HG02678 (cell line): ENCODE measurements around the gene MYH11.
"Not testable (repeated sequence)": the region's sequence is repeated elsewhere in the genome, so short reads cannot be mapped to it uniquely, and the experiment has no call there.

Experiments used
- ATAC-seq: cut with Tn5 transposase; IDR thresholded peaks from one replicate; pipeline ENCODE4 v1.9.1; 2021; ENCODE audit warnings: mild to moderate bottlenecking, moderate library complexity; ENCODE audit not compliant: unreplicated experiment

The MYH11 gene

GRCh38 chr16:15757630-15758251 is 99.1 kb downstream of the MYH11 start:
- ATAC-seq: no peak

GRCh38 chr16:15757077-15757386 is 99.8 kb downstream of the MYH11 start:
- ATAC-seq: no peak

GRCh38 chr16:15754821-15755534 is 101.8 kb downstream of the MYH11 start:
- ATAC-seq: no peak

GRCh38 chr16:15752717-15753488 is 103.9 kb downstream of the MYH11 start:
- ATAC-seq: no peak

GRCh38 chr16:15751940-15752339 is 104.9 kb downstream of the MYH11 start:
- no peak for ATAC-seq

GRCh38 chr16:15749985-15750384 is 106.8 kb downstream of the MYH11 start:
- no peak for ATAC-seq

GRCh38 chr16:15749371-15749770 is 107.5 kb downstream of the MYH11 start:
- no peak for ATAC-seq

- ATAC-seq: no peak
Observed at GRCh38 chr16:15748654-15749053, 108.2 kb downstream of the MYH11 start.

- ATAC-seq: no peak
Observed at GRCh38 chr16:15747937-15748336, 108.9 kb downstream of the MYH11 start.

- no peak for ATAC-seq
Observed at GRCh38 chr16:15746332-15746731, 110.5 kb downstream of the MYH11 start.

- no peak for ATAC-seq
Observed at GRCh38 chr16:15743657-15744056, 113.2 kb downstream of the MYH11 start.

GRCh38 chr16:15742716-15743115 is 114.1 kb downstream of the MYH11 start:
- no peak for ATAC-seq

- ATAC-seq: no peak
Observed at GRCh38 chr16:15741207-15741871, 115.5 kb downstream of the MYH11 start.

GRCh38 chr16:15739950-15740349 is 116.9 kb downstream of the MYH11 start:
- ATAC-seq: no peak

- no peak for ATAC-seq
Observed at GRCh38 chr16:15739464-15739863, 117.4 kb downstream of the MYH11 start.

GRCh38 chr16:15737140-15737644 is 119.6 kb downstream of the MYH11 start:
- no peak for ATAC-seq

- no peak for ATAC-seq
Observed at GRCh38 chr16:15736529-15736928, 120.3 kb downstream of the MYH11 start.

GRCh38 chr16:15735610-15736009 is 121.2 kb downstream of the MYH11 start:
- ATAC-seq: no peak

GRCh38 chr16:15732416-15732815 is 124.4 kb downstream of the MYH11 start:
- ATAC-seq: no peak

- ATAC-seq: no peak
Observed at GRCh38 chr16:15729152-15729551, 127.7 kb downstream of the MYH11 start.

GRCh38 chr16:15727697-15728096 is 129.1 kb downstream of the MYH11 start:
- not testable (repeated sequence) for ATAC-seq
